ENCODE data around the gene PGM1. TPM values are rescaled to one million over a fixed set of nuclear protein-coding genes. Genes with fewer than 3 reads are reported as not detected.

The PGM1 gene
- polyA plus RNA-seq, 3 donors = 8.2 to 39.8 (median 28.7) TPM

DNA sequence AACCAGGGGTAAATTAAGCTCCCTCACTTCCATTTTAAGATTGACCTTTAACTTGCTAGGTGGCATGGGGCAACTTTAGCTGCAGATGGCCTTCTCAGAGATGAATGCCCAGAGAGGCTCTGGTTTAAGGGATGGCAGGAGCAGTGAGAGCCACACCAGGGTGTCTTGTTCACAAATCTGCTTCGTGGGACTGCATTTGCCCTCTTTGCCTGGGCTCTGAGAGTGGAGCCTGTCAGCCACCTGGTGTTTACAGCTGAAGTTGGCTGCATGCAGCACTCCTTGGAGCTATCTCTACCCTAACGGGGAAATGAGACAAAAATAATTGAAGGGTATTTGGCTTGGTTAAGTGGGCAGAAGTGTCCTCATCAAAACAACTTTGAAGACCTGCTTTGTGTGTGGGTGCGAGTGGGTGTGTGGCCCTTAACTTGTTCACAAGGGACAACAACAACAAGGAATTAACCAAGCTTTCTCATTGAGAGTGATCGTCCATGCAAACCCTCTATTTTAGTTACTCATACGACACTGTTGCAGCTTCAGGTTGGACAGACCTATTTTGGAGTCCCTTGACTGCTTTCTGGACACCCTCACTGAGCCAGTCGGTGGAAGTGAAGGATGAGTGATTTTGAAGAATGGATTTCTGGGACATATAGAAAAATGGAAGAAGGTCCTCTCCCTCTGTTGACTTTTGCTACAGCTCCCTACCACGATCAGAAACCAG, 29.8 kb downstream of the PGM1 start:
- Histone ChIP-seq H3K4me3 (replicated peaks in 1 of 3; ENCODE audit: low read depth in 2 of 3, low read length in 3 of 3) (no peak overlapping the region), H3K4me2 (replicated peaks; ENCODE audit: extremely low read depth, low read length, poor library complexity, severe bottlenecking) (no peak overlapping the region), H3K79me2 (ENCODE audit: insufficient read depth, low read length) (peaks cover 7% of the 10 kb centered on the region), H3K9ac (ENCODE audit: insufficient read depth, low read length, poor library complexity, severe bottlenecking) (no peak overlapping the region), H3K9me3 (replicated peaks in 1 of 2; ENCODE audit: control insufficient read depth in 1 of 2, insufficient read depth in 1 of 2, low read length in 2 of 2) (no peaks in the 10 kb centered on the region), H3K27me3 (ENCODE audit: control insufficient read depth in 2 of 2, insufficient read depth in 2 of 2, low read length in 2 of 2) (no peaks in the 10 kb centered on the region), H3K36me3 (replicated peaks in 1 of 2; ENCODE audit: control insufficient read depth in 1 of 2, insufficient read depth in 2 of 2, low read length in 2 of 2) (no peaks in the 10 kb centered on the region), H2AFZ (ENCODE audit: insufficient read depth, low read depth, low read length, poor library complexity, severe bottlenecking) (no peak overlapping the region), H3K27ac (ENCODE audit: low read depth in 1 of 2, low read length in 2 of 2) (no peak overlapping the region), H4K20me1 (ENCODE audit: insufficient read depth, low read length) (no peaks in the 10 kb centered on the region), H3K4me1 (ENCODE audit: control insufficient read depth in 1 of 2, insufficient read depth in 2 of 2, low read length in 2 of 2) (peaks cover 2 to 7% of the 10 kb centered on the region in 2 donors)
- DNase-seq = no peak
- H3K36me3 Mint-ChIP-seq = peaks cover 6 to 13% of the 10 kb centered on the region in 2 donors
- TF ChIP-seq, protein P1, sequence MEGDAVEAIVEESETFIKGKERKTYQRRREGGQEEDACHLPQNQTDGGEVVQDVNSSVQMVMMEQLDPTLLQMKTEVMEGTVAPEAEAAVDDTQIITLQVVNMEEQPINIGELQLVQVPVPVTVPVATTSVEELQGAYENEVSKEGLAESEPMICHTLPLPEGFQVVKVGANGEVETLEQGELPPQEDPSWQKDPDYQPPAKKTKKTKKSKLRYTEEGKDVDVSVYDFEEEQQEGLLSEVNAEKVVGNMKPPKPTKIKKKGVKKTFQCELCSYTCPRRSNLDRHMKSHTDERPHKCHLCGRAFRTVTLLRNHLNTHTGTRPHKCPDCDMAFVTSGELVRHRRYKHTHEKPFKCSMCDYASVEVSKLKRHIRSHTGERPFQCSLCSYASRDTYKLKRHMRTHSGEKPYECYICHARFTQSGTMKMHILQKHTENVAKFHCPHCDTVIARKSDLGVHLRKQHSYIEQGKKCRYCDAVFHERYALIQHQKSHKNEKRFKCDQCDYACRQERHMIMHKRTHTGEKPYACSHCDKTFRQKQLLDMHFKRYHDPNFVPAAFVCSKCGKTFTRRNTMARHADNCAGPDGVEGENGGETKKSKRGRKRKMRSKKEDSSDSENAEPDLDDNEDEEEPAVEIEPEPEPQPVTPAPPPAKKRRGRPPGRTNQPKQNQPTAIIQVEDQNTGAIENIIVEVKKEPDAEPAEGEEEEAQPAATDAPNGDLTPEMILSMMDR (IDR thresholded peaks at IDR 0.05) = no peak
- WGBS (ENCODE audit: insufficient coverage) = 94% methylated on average over 2 of the region's 7 CpGs
- intact Hi-C loops (cut with micrococcal nuclease) = no loop called here
- H3K27ac Mint-ChIP-seq = peak overlapping the region in 1 of 7 donors; percentile 14
- H3K4me3 Mint-ChIP-seq = no peak overlapping the region
- H3K9me3 Mint-ChIP-seq = no peaks in the 10 kb centered on the region
- H3K27me3 Mint-ChIP-seq (ENCODE audit: low read depth in 3 of 3) = peaks cover 0 to 1% (median 0%) of the 10 kb centered on the region in 3 donors
- peaks cover 10% of the 10 kb centered on the region for H3K4me1 Mint-ChIP-seq

DNA sequence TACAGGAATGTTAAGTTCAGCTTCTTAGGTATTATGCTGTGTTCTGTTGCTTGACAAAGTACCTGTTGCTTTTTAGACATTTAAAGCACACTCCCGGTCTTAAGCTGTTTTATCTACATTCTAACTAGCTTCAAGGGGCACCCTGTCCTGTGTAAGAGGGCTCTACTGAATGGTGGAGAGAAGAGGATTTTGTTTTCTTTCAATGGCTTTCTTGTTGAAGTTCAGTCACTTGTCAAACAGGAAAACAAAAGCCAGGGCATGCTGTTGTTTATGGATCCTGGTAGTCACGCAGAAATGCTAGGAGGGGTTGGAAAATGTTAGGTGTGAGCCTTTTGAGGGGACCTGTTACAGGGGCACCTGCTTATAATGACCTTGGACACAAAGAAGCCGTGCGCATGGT, 30.7 kb downstream of the PGM1 start:
- H3K27ac Mint-ChIP-seq = no peak overlapping the region
- peaks cover 12 to 13% of the 10 kb centered on the region in 2 donors for H3K36me3 Mint-ChIP-seq
- intact Hi-C loops (cut with micrococcal nuclease) = no loop called here
- Histone ChIP-seq H3K79me2 (ENCODE audit: insufficient read depth, low read length) (peaks cover 7% of the 10 kb centered on the region), H3K4me1 (ENCODE audit: control insufficient read depth in 1 of 2, insufficient read depth in 2 of 2, low read length in 2 of 2) (peaks cover 2 to 7% of the 10 kb centered on the region in 2 donors), H3K36me3 (replicated peaks in 1 of 2; ENCODE audit: control insufficient read depth in 1 of 2, insufficient read depth in 2 of 2, low read length in 2 of 2) (no peaks in the 10 kb centered on the region), H3K9me3 (replicated peaks in 1 of 2; ENCODE audit: control insufficient read depth in 1 of 2, insufficient read depth in 1 of 2, low read length in 2 of 2) (no peaks in the 10 kb centered on the region), H3K4me3 (replicated peaks in 1 of 3; ENCODE audit: low read depth in 2 of 3, low read length in 3 of 3) (no peak overlapping the region), H3K27me3 (ENCODE audit: control insufficient read depth in 2 of 2, insufficient read depth in 2 of 2, low read length in 2 of 2) (no peaks in the 10 kb centered on the region), H3K4me2 (replicated peaks; ENCODE audit: extremely low read depth, low read length, poor library complexity, severe bottlenecking) (no peak overlapping the region), H4K20me1 (ENCODE audit: insufficient read depth, low read length) (no peaks in the 10 kb centered on the region), H3K27ac (ENCODE audit: low read depth in 1 of 2, low read length in 2 of 2) (no peak overlapping the region), H3K9ac (ENCODE audit: insufficient read depth, low read length, poor library complexity, severe bottlenecking) (no peak overlapping the region), H2AFZ (ENCODE audit: insufficient read depth, low read depth, low read length, poor library complexity, severe bottlenecking) (no peak overlapping the region)
- 100% methylated on average over 3 of the region's 4 CpGs for WGBS (ENCODE audit: insufficient coverage)
- DNase-seq = no peak
- H3K27me3 Mint-ChIP-seq (ENCODE audit: low read depth in 3 of 3) = peaks cover 0 to 1% (median 0%) of the 10 kb centered on the region in 3 donors
- H3K4me3 Mint-ChIP-seq = no peak overlapping the region
- TF ChIP-seq, protein P1 (IDR thresholded peaks at IDR 0.05) = no peak
- H3K4me1 Mint-ChIP-seq = peaks cover 10% of the 10 kb centered on the region
- H3K9me3 Mint-ChIP-seq = no peaks in the 10 kb centered on the region

All from CD14-positive monocyte (primary cell).